GM18873 (cell line): ENCODE results near the gene PABPN1L.

Experiments
- ATAC-seq: cut with Tn5 transposase; IDR thresholded peaks from one replicate; pipeline ENCODE4 v1.9.1; 2021; ENCODE audit warnings: mild to moderate bottlenecking, moderate library complexity, moderate number of reproducible peaks; ENCODE audit not compliant: unreplicated experiment, low FRiP score

The PABPN1L gene

GRCh38 chr16:88855176-88855575 lies 11.3 kb downstream of the PABPN1L start:
- no peak for ATAC-seq

GRCh38 chr16:88854306-88855111 lies 12.0 kb downstream of the PABPN1L start:
- ATAC-seq = no peak

- ATAC-seq = no peak
Measured at GRCh38 chr16:88853325-88853941, 13.0 kb downstream of the PABPN1L start.

- ATAC-seq = no peak
Measured at GRCh38 chr16:88851616-88852015, 14.8 kb downstream of the PABPN1L start.

GRCh38 chr16:88850531-88851199 lies 15.8 kb downstream of the PABPN1L start:
- ATAC-seq = no peak

- ATAC-seq = no peak
Measured at GRCh38 chr16:88848557-88848956, 17.9 kb downstream of the PABPN1L start.

GRCh38 chr16:88847654-88848053 lies 18.8 kb downstream of the PABPN1L start:
- ATAC-seq = no peak

- ATAC-seq = no peak
Measured at GRCh38 chr16:88846088-88846487, 20.4 kb downstream of the PABPN1L start.

- no peak for ATAC-seq
Measured at GRCh38 chr16:88844419-88845036, 21.9 kb downstream of the PABPN1L start.

- no peak for ATAC-seq
Measured at GRCh38 chr16:88843256-88843655, 23.2 kb downstream of the PABPN1L start.

- ATAC-seq = no peak
Measured at GRCh38 chr16:88842806-88843205, 23.7 kb downstream of the PABPN1L start.

GRCh38 chr16:88842308-88842756 lies 24.1 kb downstream of the PABPN1L start:
- ATAC-seq = no peak

GRCh38 chr16:88841521-88842307 lies 24.7 kb downstream of the PABPN1L start:
- no peak for ATAC-seq

- ATAC-seq = no peak
Measured at GRCh38 chr16:88840600-88841215, 25.8 kb downstream of the PABPN1L start.

- no peak for ATAC-seq
Measured at GRCh38 chr16:88839745-88840599, 26.5 kb downstream of the PABPN1L start.

GRCh38 chr16:88839026-88839529 lies 27.4 kb downstream of the PABPN1L start:
- no peak for ATAC-seq

- ATAC-seq = no peak
Measured at GRCh38 chr16:88838566-88838965, 27.9 kb downstream of the PABPN1L start.

- no peak for ATAC-seq
Measured at GRCh38 chr16:88837806-88838205, 28.7 kb downstream of the PABPN1L start.

GRCh38 chr16:88836791-88837190 lies 29.7 kb downstream of the PABPN1L start:
- no peak for ATAC-seq
